Glutamatergic neuron (in vitro differentiated cells): ENCODE measurements around the gene MYBPH. TPM values are rescaled to one million over a fixed set of nuclear protein-coding genes. Genes with fewer than 3 reads are reported as not detected.

Experiments used
- DNase-seq: peaks from one replicate; pipeline ENCODE4 v3.0.0; 2022
- H3K27ac Mint-ChIP-seq: one replicate; pipeline ENCODE4 v1.8.0; 2020; ENCODE audit warnings: mild to moderate bottlenecking, mixed read lengths, inconsistent platforms; ENCODE audit not compliant: unreplicated experiment
- H3K27me3 Mint-ChIP-seq: one replicate; pipeline ENCODE4 v1.8.0; 2020; ENCODE audit warnings: mild to moderate bottlenecking, moderate library complexity, mixed read lengths, inconsistent platforms; ENCODE audit not compliant: unreplicated experiment
- H3K36me3 Mint-ChIP-seq: one replicate; pipeline ENCODE4 v1.8.0; 2020; ENCODE audit warnings: mild to moderate bottlenecking, mixed read lengths, inconsistent platforms; ENCODE audit not compliant: unreplicated experiment
- H3K4me1 Mint-ChIP-seq: one replicate; pipeline ENCODE4 v1.8.0; 2020; ENCODE audit warnings: mild to moderate bottlenecking, low read depth, mixed read lengths, inconsistent platforms; ENCODE audit not compliant: unreplicated experiment
- H3K4me3 Mint-ChIP-seq: one replicate; pipeline ENCODE4 v1.8.0; 2020; ENCODE audit warnings: mild to moderate bottlenecking, mixed read lengths, inconsistent platforms; ENCODE audit not compliant: unreplicated experiment
- H3K9me3 Mint-ChIP-seq: one replicate; pipeline ENCODE4 v1.8.0; 2020; ENCODE audit warnings: mild to moderate bottlenecking, moderate library complexity, mixed read lengths, inconsistent platforms; ENCODE audit not compliant: unreplicated experiment
- CTCF ChIP-seq: fragments of 200-600 bp; sonication (generic); IDR thresholded peaks from one replicate; pipeline ENCODE4 v1.5.0; 2021; ENCODE audit not compliant: partially characterized antibody, unreplicated experiment
- total RNA-seq: library from RNA; stranded (reverse); fragmentation: NEBNext Ultra II Directional; extraction: Animal tissue kit (Norgen Biotek cat#: 25700); gene quantifications from one replicate; pipeline ENCODE4 v1.2.1, GENCODE V29; 2021; ENCODE audit not compliant: unreplicated experiment

MYBPH gene
- total RNA-seq, 1 donor from 2014 or later: not detected

- Mint-ChIP-seq H3K27ac (no peak overlapping the region), H3K27me3 (peaks cover 9% of the 10 kb centered on the region), H3K9me3 (peaks cover 5% of the 10 kb centered on the region), H3K4me3 (no peak overlapping the region), H3K36me3 (peaks cover 27% of the 10 kb centered on the region), H3K4me1 (peaks cover 4% of the 10 kb centered on the region)
- no peak for DNase-seq
- no peak for TF ChIP-seq CTCF
These were observed 16.5 kb downstream of the MYBPH start for GRCh38 chr1:203158960-203159665.

GRCh38 chr1:203158423-203158822 is 17.2 kb downstream of the MYBPH start:
- peaks cover 5% of the 10 kb centered on the region for H3K4me1 Mint-ChIP-seq
- H3K9me3 Mint-ChIP-seq: peaks cover 5% of the 10 kb centered on the region
- no peak for DNase-seq
- peaks cover 9% of the 10 kb centered on the region for H3K27me3 Mint-ChIP-seq
- H3K4me3 Mint-ChIP-seq: no peak overlapping the region
- peaks cover 26% of the 10 kb centered on the region for H3K36me3 Mint-ChIP-seq
- no peak for TF ChIP-seq CTCF
- H3K27ac Mint-ChIP-seq: no peak overlapping the region

GRCh38 chr1:203156280-203156679 is 19.3 kb downstream of the MYBPH start:
- peaks cover 5% of the 10 kb centered on the region for H3K9me3 Mint-ChIP-seq
- H3K27me3 Mint-ChIP-seq: no peaks in the 10 kb centered on the region
- DNase-seq: no peak
- H3K4me3 Mint-ChIP-seq: no peak overlapping the region
- peaks cover 21% of the 10 kb centered on the region for H3K36me3 Mint-ChIP-seq
- H3K27ac Mint-ChIP-seq: no peak overlapping the region
- no peak for TF ChIP-seq CTCF
- H3K4me1 Mint-ChIP-seq: peaks cover 21% of the 10 kb centered on the region

GRCh38 chr1:203153989-203154821 is 21.4 kb downstream of the MYBPH start:
- Mint-ChIP-seq H3K27ac (no peak overlapping the region), H3K4me3 (no peak overlapping the region), H3K27me3 (peaks cover 7% of the 10 kb centered on the region), H3K36me3 (peaks cover 16% of the 10 kb centered on the region), H3K9me3 (peaks cover 2% of the 10 kb centered on the region), H3K4me1 (peaks cover 25% of the 10 kb centered on the region)
- DNase-seq: no peak
- no peak for TF ChIP-seq CTCF
